Trophoblast cell (in vitro differentiated cells and primary cell): ENCODE data around the gene SIRPA.

ENCODE experiments used
- DNase-seq, 2 donors: peaks; one replicate each; pipeline ENCODE4 v3.0.0-alpha.2; 2016
- H2AFZ ChIP-seq: 2 replicates; pipeline ENCODE4 v1.6.1; 2013; ENCODE audit warnings: low read length, moderate library complexity, mild to moderate bottlenecking; ENCODE audit not compliant: insufficient read depth, poor library complexity
- H2AK5ac ChIP-seq: 2 replicates; pipeline ENCODE4 v1.6.1; 2013; ENCODE audit warnings: mild to moderate bottlenecking, low read length
- H2BK120ac ChIP-seq: 2 replicates; pipeline ENCODE4 v1.6.1; 2013; ENCODE audit warnings: low read length, mild to moderate bottlenecking, moderate library complexity; ENCODE audit not compliant: insufficient read depth, poor library complexity
- H2BK12ac ChIP-seq: 2 replicates; pipeline ENCODE4 v1.6.1; 2013; ENCODE audit warnings: mild to moderate bottlenecking, low read length, moderate library complexity
- H2BK5ac ChIP-seq: 2 replicates; pipeline ENCODE4 v1.6.1; 2013; ENCODE audit warnings: low read length, low read depth, moderate library complexity, mild to moderate bottlenecking; ENCODE audit not compliant: poor library complexity
- H3K14ac ChIP-seq: 2 replicates; pipeline ENCODE4 v1.6.1; 2013; ENCODE audit warnings: mild to moderate bottlenecking, low read length
- H3K18ac ChIP-seq: 2 replicates; pipeline ENCODE4 v1.6.1; 2013; ENCODE audit warnings: mild to moderate bottlenecking, low read length
- H3K23ac ChIP-seq: 2 replicates; pipeline ENCODE4 v1.6.1; 2013; ENCODE audit warnings: low read length
- H3K27ac ChIP-seq: 2 replicates; pipeline ENCODE4 v1.5.1; 2013; ENCODE audit warnings: low read depth, mild to moderate bottlenecking, inconsistent platforms, low read length, moderate library complexity
- H3K27me3 ChIP-seq: 2 replicates; pipeline ENCODE4 v1.6.1; 2013; ENCODE audit warnings: inconsistent platforms, mild to moderate bottlenecking, low read length, moderate library complexity; ENCODE audit not compliant: insufficient read depth
- H3K36me3 ChIP-seq, 2 experiments: 1 replicate in 1 of 2; 2 replicates in 1 of 2; pipeline ENCODE4 v1.6.1; 2013; ENCODE audit warnings: low read length in 2 of 2, mild to moderate bottlenecking in 2 of 2, moderate library complexity in 1 of 2; ENCODE audit not compliant: insufficient read depth in 2 of 2, control insufficient read depth in 1 of 2
- H3K4ac ChIP-seq: 2 replicates; pipeline ENCODE4 v1.6.1; 2013; ENCODE audit warnings: low read depth, mild to moderate bottlenecking, low read length, moderate library complexity
- H3K4me1 ChIP-seq, 2 experiments: 1 replicate in 1 of 2; 2 replicates in 1 of 2; pipeline ENCODE4 v1.6.1; 2013; ENCODE audit warnings: low read length in 2 of 2, mild to moderate bottlenecking in 2 of 2, moderate library complexity in 1 of 2; ENCODE audit not compliant: insufficient read depth in 2 of 2, control insufficient read depth in 1 of 2
- H3K4me2 ChIP-seq: 2 replicates; pipeline ENCODE4 v1.6.1; 2013; ENCODE audit warnings: inconsistent platforms, mild to moderate bottlenecking, low read length, moderate library complexity
- H3K4me3 ChIP-seq: 2 replicates; pipeline ENCODE4 v1.5.1; 2013; ENCODE audit warnings: mild to moderate bottlenecking, low read depth, low read length, inconsistent platforms
- H3K79me1 ChIP-seq: one replicate; pipeline ENCODE4 v1.6.1; 2013; ENCODE audit warnings: low read length
- H3K79me2 ChIP-seq: 2 replicates; pipeline ENCODE4 v1.6.1; 2013; ENCODE audit warnings: low read length, mild to moderate bottlenecking; ENCODE audit not compliant: control insufficient read depth, insufficient read depth, poor library complexity
- H3K9ac ChIP-seq: 2 replicates; pipeline ENCODE4 v1.6.1; 2013; ENCODE audit warnings: mild to moderate bottlenecking, low read length
- H3K9me3 ChIP-seq: 2 replicates; pipeline ENCODE4 v1.6.1; 2013; ENCODE audit warnings: low read depth, mild to moderate bottlenecking, control low read depth, inconsistent platforms, low read length; ENCODE audit not compliant: insufficient read depth
- H4K12ac ChIP-seq: 2 replicates; pipeline ENCODE4 v1.6.1; 2013; ENCODE audit warnings: low read depth, mild to moderate bottlenecking, low read length, moderate library complexity
- H4K8ac ChIP-seq: 2 replicates; pipeline ENCODE4 v1.6.1; 2013; ENCODE audit warnings: low read depth, mild to moderate bottlenecking, low read length, moderate library complexity
- H4K91ac ChIP-seq: one replicate; pipeline ENCODE4 v1.6.1; 2013; ENCODE audit warnings: low read depth, mild to moderate bottlenecking, low read length, moderate library complexity
- WGBS: extraction: QIAGEN DNeasy Blood & Tissue Kit; methylation state at CpG from one replicate; pipeline ENCODE4 v1.1.7; 2013; ENCODE audit warnings: missing lambda C conversion rate; ENCODE audit not compliant: insufficient read length, insufficient coverage; ENCODE audit errors: extremely low coverage; 5-methylcytosine and 5-hydroxymethylcytosine counted together

SIRPA gene

DNA sequence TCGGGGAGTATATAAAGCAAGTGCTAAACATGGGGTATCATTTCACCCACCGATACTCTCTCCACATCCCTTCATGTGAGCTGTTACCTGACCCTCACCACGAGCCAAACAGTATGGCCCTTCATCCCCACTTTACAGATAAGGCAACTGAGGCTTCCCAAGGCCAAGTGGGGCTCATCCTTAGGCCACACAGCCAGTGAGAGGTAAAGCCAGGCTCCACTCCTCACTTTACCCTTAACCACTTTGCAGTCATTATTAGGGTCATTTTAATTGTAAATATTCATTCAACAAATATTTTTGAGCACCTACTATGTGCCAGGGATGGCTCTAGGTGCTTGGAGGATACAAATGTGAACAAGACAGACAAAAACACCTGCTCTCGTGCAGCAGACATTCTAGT, 7.0 kb downstream of the SIRPA start:
- no peaks in the 10 kb centered on the region for H3K27me3 ChIP-seq
- H3K4ac ChIP-seq: no peak overlapping the region
- H3K14ac ChIP-seq: no peak overlapping the region
- no peak overlapping the region for H3K27ac ChIP-seq
- H3K23ac ChIP-seq: no peak overlapping the region
- no peak for DNase-seq
- H3K18ac ChIP-seq: no peak overlapping the region
- H4K8ac ChIP-seq: no peak overlapping the region
- no peak overlapping the region for H3K4me3 ChIP-seq
- H2BK5ac ChIP-seq: no peak overlapping the region
- peaks cover 2% of the 10 kb centered on the region for H3K79me1 ChIP-seq
- no CpG with 5 or more reads among the region's 4 CpGs for WGBS
- no peak overlapping the region for H4K91ac ChIP-seq
- H2BK12ac ChIP-seq: no peak overlapping the region
- no peaks in the 10 kb centered on the region for H3K9me3 ChIP-seq
- no peak overlapping the region for H4K12ac ChIP-seq
- no peak overlapping the region for H3K4me2 ChIP-seq
- no peak overlapping the region for H3K9ac ChIP-seq
- no peak overlapping the region for H2AK5ac ChIP-seq
- H3K36me3 ChIP-seq: peaks cover 2% of the 10 kb centered on the region in 2 experiments
- H3K4me1 ChIP-seq: peaks cover 4 to 6% of the 10 kb centered on the region in 2 experiments
- H2BK120ac ChIP-seq: no peak overlapping the region
- no peak overlapping the region for H2AFZ ChIP-seq
- peaks cover 2% of the 10 kb centered on the region for H3K79me2 ChIP-seq

DNA sequence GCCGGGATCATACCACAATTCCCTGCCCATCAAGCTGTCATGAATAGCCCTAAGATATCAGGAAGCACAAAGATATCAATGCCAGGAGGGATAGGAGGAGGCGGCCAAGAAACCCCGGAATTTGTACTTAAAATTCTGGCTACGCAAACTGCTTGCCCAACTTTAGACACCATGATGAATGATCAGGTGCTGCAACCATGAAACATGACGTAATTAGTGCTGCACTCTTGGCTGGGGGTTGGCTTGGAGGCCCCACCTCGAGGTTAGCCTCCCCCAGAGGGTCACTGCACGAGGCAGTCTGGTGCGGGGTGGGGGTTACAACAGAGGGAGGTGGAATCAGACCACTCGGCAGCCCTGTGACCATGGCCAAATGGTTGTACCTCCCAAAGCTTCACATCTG, 8.9 kb downstream of the SIRPA start:
- no peak overlapping the region for H2AFZ ChIP-seq
- peaks cover 2% of the 10 kb centered on the region in 2 experiments for H3K36me3 ChIP-seq
- no peak overlapping the region for H4K91ac ChIP-seq
- H3K4me2 ChIP-seq: no peak overlapping the region
- H3K4ac ChIP-seq: no peak overlapping the region
- H3K18ac ChIP-seq: no peak overlapping the region
- H3K14ac ChIP-seq: no peak overlapping the region
- DNase-seq: no peak
- no peak overlapping the region for H3K23ac ChIP-seq
- H4K8ac ChIP-seq: no peak overlapping the region
- H3K79me1 ChIP-seq: no peaks in the 10 kb centered on the region
- H3K79me2 ChIP-seq: no peaks in the 10 kb centered on the region
- no peak overlapping the region for H2AK5ac ChIP-seq
- no peak overlapping the region for H2BK5ac ChIP-seq
- H3K9ac ChIP-seq: no peak overlapping the region
- WGBS: no CpG with 5 or more reads among the region's 9 CpGs
- H4K12ac ChIP-seq: no peak overlapping the region
- no peak overlapping the region for H3K27ac ChIP-seq
- no peak overlapping the region for H2BK120ac ChIP-seq
- H2BK12ac ChIP-seq: no peak overlapping the region
- H3K4me1 ChIP-seq: no peaks in the 10 kb centered on the region
- no peak overlapping the region for H3K4me3 ChIP-seq
- no peaks in the 10 kb centered on the region for H3K9me3 ChIP-seq
- no peaks in the 10 kb centered on the region for H3K27me3 ChIP-seq

DNA sequence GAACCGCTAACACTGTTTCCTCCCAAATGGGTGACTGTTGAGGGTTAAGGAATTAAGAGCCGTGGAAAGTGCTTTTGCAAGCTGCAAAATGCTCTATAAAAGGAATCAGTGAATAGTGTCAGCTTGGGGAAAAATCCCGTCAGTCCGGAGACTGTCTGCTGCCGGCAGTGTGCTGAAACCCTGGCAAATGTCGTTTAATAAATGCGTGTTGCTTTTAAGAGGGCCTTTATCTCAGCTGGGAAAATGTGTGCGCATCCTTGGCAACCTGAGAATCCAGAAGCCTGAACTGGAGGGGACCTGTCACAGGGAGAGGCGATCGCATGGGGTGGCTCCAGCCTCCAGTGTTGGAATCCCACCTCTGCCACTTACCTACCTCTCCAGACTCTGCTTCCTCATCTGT, 9.8 kb downstream of the SIRPA start:
- no peak overlapping the region for H4K91ac ChIP-seq
- H3K23ac ChIP-seq: no peak overlapping the region
- no peak overlapping the region for H3K18ac ChIP-seq
- H2AK5ac ChIP-seq: no peak overlapping the region
- H3K27ac ChIP-seq: no peak overlapping the region
- no peak overlapping the region for H4K12ac ChIP-seq
- no peak overlapping the region for H3K14ac ChIP-seq
- no peaks in the 10 kb centered on the region for H3K79me1 ChIP-seq
- no CpG with 5 or more reads among the region's 10 CpGs for WGBS
- H4K8ac ChIP-seq: no peak overlapping the region
- no peaks in the 10 kb centered on the region for H3K79me2 ChIP-seq
- H3K36me3 ChIP-seq: peaks cover 2% of the 10 kb centered on the region in 2 experiments
- H3K9me3 ChIP-seq: no peaks in the 10 kb centered on the region
- H3K4ac ChIP-seq: no peak overlapping the region
- no peak overlapping the region for H3K4me2 ChIP-seq
- H3K4me3 ChIP-seq: no peak overlapping the region
- H2AFZ ChIP-seq: no peak overlapping the region
- H3K27me3 ChIP-seq: no peaks in the 10 kb centered on the region
- no peak overlapping the region for H3K9ac ChIP-seq
- H2BK120ac ChIP-seq: no peak overlapping the region
- H2BK12ac ChIP-seq: no peak overlapping the region
- no peak overlapping the region for H2BK5ac ChIP-seq
- no peak for DNase-seq
- H3K4me1 ChIP-seq: no peaks in the 10 kb centered on the region

GRCh38 chr20:1905693-1906092, 10.5 kb downstream of the SIRPA start:
- Histone ChIP-seq H3K79me2 (no peaks in the 10 kb centered on the region), H2AFZ (no peak overlapping the region), H2BK120ac (no peak overlapping the region), H3K4me3 (no peak overlapping the region), H3K27me3 (no peaks in the 10 kb centered on the region), H3K18ac (no peak overlapping the region), H3K14ac (no peak overlapping the region), H3K23ac (no peak overlapping the region), H4K12ac (no peak overlapping the region), H3K4ac (no peak overlapping the region), H2AK5ac (no peak overlapping the region), H4K91ac (no peak overlapping the region), H2BK5ac (no peak overlapping the region), H3K36me3 (peaks cover 2% of the 10 kb centered on the region in 2 experiments), H3K9me3 (no peaks in the 10 kb centered on the region), H4K8ac (no peak overlapping the region), H3K79me1 (no peaks in the 10 kb centered on the region), H3K27ac (no peak overlapping the region), H2BK12ac (no peak overlapping the region), H3K4me1 (no peaks in the 10 kb centered on the region), H3K4me2 (no peak overlapping the region), H3K9ac (no peak overlapping the region)
- no CpG with 5 or more reads among the region's 9 CpGs for WGBS
- DNase-seq: no peak
